ENCODE results near the gene DPF3.

DNA sequence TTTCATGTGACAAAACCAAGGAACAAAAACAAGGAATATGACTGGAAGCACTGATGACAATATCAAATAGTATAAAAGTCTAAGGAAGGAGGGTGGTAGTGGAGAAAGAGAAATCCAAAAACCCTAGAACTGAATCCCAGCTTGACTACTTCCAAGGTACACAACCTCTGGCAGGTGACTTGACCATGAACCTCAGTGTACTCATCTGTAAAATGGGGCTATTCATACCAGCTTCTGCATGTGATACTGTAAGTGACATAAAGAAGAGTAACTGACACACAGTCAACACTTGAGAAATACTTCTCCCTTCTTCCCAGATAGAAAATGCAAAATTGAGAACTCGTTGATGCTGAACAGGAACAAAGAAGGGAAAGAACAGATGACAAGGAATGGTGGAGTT, 10.3 kb upstream of the DPF3 start:
- TF ChIP-seq, protein P1, sequence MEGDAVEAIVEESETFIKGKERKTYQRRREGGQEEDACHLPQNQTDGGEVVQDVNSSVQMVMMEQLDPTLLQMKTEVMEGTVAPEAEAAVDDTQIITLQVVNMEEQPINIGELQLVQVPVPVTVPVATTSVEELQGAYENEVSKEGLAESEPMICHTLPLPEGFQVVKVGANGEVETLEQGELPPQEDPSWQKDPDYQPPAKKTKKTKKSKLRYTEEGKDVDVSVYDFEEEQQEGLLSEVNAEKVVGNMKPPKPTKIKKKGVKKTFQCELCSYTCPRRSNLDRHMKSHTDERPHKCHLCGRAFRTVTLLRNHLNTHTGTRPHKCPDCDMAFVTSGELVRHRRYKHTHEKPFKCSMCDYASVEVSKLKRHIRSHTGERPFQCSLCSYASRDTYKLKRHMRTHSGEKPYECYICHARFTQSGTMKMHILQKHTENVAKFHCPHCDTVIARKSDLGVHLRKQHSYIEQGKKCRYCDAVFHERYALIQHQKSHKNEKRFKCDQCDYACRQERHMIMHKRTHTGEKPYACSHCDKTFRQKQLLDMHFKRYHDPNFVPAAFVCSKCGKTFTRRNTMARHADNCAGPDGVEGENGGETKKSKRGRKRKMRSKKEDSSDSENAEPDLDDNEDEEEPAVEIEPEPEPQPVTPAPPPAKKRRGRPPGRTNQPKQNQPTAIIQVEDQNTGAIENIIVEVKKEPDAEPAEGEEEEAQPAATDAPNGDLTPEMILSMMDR (IDR thresholded peaks at IDR 0.05): no peak
- TF ChIP-seq POLR2A (IDR thresholded peaks at IDR 0.05): no peak
